Measurements from ENCODE around the gene CCL20. TPM values are rescaled to one million over a fixed set of nuclear protein-coding genes. Genes with fewer than 3 reads are reported as not detected.

Gene CCL20
- total and polyA plus RNA-seq, 2 of the 8 experiments (the other 6 are each of a cell fraction or from before 2014, with no cell fraction given) = not detected

- Histone ChIP-seq H3K79me2 (ENCODE audit: control insufficient read depth in 1 of 2, insufficient read depth in 2 of 2, low read length in 2 of 2) (no peaks in the 10 kb centered on the region), H3K9ac (replicated peaks in 1 of 4; ENCODE audit: extremely low read depth in 1 of 4, low read depth in 3 of 4, low read length in 3 of 4) (no peak overlapping the region), H2BK20ac (ENCODE audit: low read length) (no peak overlapping the region), H3K27me3 (replicated peaks in 1 of 4; ENCODE audit: control insufficient read depth in 3 of 4, extremely low read depth in 1 of 4, insufficient read depth in 3 of 4, low read length in 3 of 4) (no peaks in the 10 kb centered on the region), H2BK15ac (ENCODE audit: low read length) (no peak overlapping the region), H2AK5ac (ENCODE audit: low read depth, low read length) (no peak overlapping the region), H3K18ac (ENCODE audit: extremely low read depth, low read length) (no peak overlapping the region), H3K79me1 (ENCODE audit: low read depth, low read length) (no peaks in the 10 kb centered on the region), H4K5ac (ENCODE audit: insufficient read length, low read depth, low read length) (no peak overlapping the region), H3K4ac (replicated peaks; ENCODE audit: insufficient read length, low read depth, low read length) (no peak overlapping the region), H4K8ac (ENCODE audit: extremely low read depth, insufficient read depth, low read length) (no peak overlapping the region), H3K23me2 (ENCODE audit: low read depth, low read length) (no peaks in the 10 kb centered on the region), H3K36me3 (ENCODE audit: control insufficient read depth in 2 of 4, insufficient read depth in 4 of 4, low read length in 3 of 4) (no peaks in the 10 kb centered on the region), H4K20me1 (replicated peaks in 1 of 2; ENCODE audit: control insufficient read depth in 1 of 2, insufficient read depth in 2 of 2, low read length in 2 of 2) (no peaks in the 10 kb centered on the region), H3K9me3 (ENCODE audit: insufficient read depth in 2 of 2, low read depth in 1 of 2, low read length in 1 of 2) (no peaks in the 10 kb centered on the region), H3K4me3 (ENCODE audit: extremely low read depth in 1 of 4, insufficient read depth in 2 of 4, low read depth in 3 of 4, low read length in 4 of 4) (no peak overlapping the region), H4K91ac (replicated peaks; ENCODE audit: insufficient read length, low read length) (no peak overlapping the region), H2BK5ac (ENCODE audit: low read depth, low read length) (no peak overlapping the region), H3K4me1 (replicated peaks in 1 of 4; ENCODE audit: control insufficient read depth in 3 of 4, insufficient read depth in 4 of 4, low read length in 3 of 4) (no peaks in the 10 kb centered on the region; a peak in 1 of 7 replicates), H2BK120ac (replicated peaks; ENCODE audit: low read depth, low read length) (no peak overlapping the region), H3K4me2 (ENCODE audit: insufficient read depth in 1 of 2, low read depth in 2 of 2, low read length in 2 of 2) (no peak overlapping the region), H3K14ac (ENCODE audit: insufficient read length) (no peak overlapping the region), H3K27ac (ENCODE audit: low read depth, low read length) (no peak overlapping the region), H3K56ac (replicated peaks; ENCODE audit: insufficient read length, low read depth, low read length) (no peak overlapping the region), H2AFZ (ENCODE audit: low read length) (0 out of 2 replicates have a peak overlapping the region, but pooled peaks have one; percentile 40), H2BK12ac (ENCODE audit: low read depth, low read length) (no peak overlapping the region), H3K23ac (ENCODE audit: insufficient read length) (no peak overlapping the region)
- FAIRE-seq (no peak), DNase-seq (ENCODE audit: low read depth in 1 of 2, low spot score in 2 of 2) (no peak)
- ChIA-PET CTCF (ENCODE audit: partially characterized antibody) (interaction anchor here (1.0 kb wide), 1 partner anchor 35 kb away, joined by 3 read pairs; no protein-coding TSS in a partner anchor), POLR2A (ENCODE audit: partially characterized antibody) (no interaction called here)
- WGBS, 2 experiments (ENCODE audit: extremely low coverage in 1 of 2, insufficient coverage in 1 of 2, insufficient read length in 1 of 2, insufficient replicate concordance in 2 of 2, low coverage in 1 of 2, low lambda C conversion rate in 2 of 2, missing lambda C conversion rate in 1 of 2) = 93% methylated on average over 7 of the region's 7 CpGs; no CpG with 5 or more reads in 1 of the 2 experiments
- TF ChIP-seq HDAC6 (IDR thresholded peaks at IDR 0.05; ENCODE audit: low read depth, low read length) (no peak), GABPA (IDR thresholded peaks at IDR 0.05; ENCODE audit: borderline replicate concordance, insufficient read depth, low read length) (no peak), KDM4A (IDR thresholded peaks at IDR 0.05; ENCODE audit: low read depth, low read length, severe bottlenecking) (no peak), JUND (IDR thresholded peaks at IDR 0.05; ENCODE audit: low read length) (no peak), USF2 (IDR thresholded peaks at IDR 0.05; ENCODE audit: low read length) (no peak), TAF1 (IDR thresholded peaks at IDR 0.05; ENCODE audit: low read depth, low read length) (no peak), POU5F1 (IDR thresholded peaks at IDR 0.05; ENCODE audit: low read depth, low read length) (no peak), JUN (IDR thresholded peaks at IDR 0.05; ENCODE audit: low read depth, low read length) (no peak), NANOG (IDR thresholded peaks at IDR 0.05; ENCODE audit: insufficient read depth, low read depth, low read length, poor library complexity, severe bottlenecking) (no peak), RFX5 (IDR thresholded peaks at IDR 0.05; ENCODE audit: borderline replicate concordance, low read depth, low read length) (no peak), KDM5A (IDR thresholded peaks at IDR 0.05; ENCODE audit: low read length) (no peak), TBP (IDR thresholded peaks at IDR 0.05; ENCODE audit: low read depth, low read length) (no peak), EZH2 (IDR thresholded peaks at IDR 0.05; ENCODE audit: low read depth, low read length, severe bottlenecking) (no peak), POLR2AphosphoS5 (IDR thresholded peaks at IDR 0.05; ENCODE audit: low read depth, low read length) (no peak)
Observed at GRCh38 chr2:227827143-227827542, 13.5 kb downstream of the CCL20 start.

All from H1 (cell line).